GM19099 (cell line): ENCODE measurements around the gene ABHD11.

Experiments
- POLR2A ChIP-seq: IDR thresholded peaks from 3 replicates; pipeline ENCODE4 v1.6.1; 2011; ENCODE audit warnings: low read depth; ENCODE audit not compliant: insufficient read length; ENCODE audit errors: extremely low read depth

The ABHD11 gene

GRCh38 chr7:73738612-73739386 is at the start of gene ABHD11:
ABHD11 (minus strand) TSS chr7:73738802; CDS start chr7:73738770, 32 bp downstream.
- peak; percentile 73 for TF ChIP-seq POLR2A

- TF ChIP-seq POLR2A: no peak
These were observed 48.0 kb upstream of the ABHD11 start for GRCh38 chr7:73786588-73786987.

GRCh38 chr7:73779517-73779916 is 40.9 kb upstream of the ABHD11 start:
- no peak for TF ChIP-seq POLR2A

GRCh38 chr7:73778801-73779389 is 40.3 kb upstream of the ABHD11 start:
- no peak for TF ChIP-seq POLR2A

- no peak for TF ChIP-seq POLR2A
These were observed 36.3 kb upstream of the ABHD11 start for GRCh38 chr7:73774923-73775322.

GRCh38 chr7:73773700-73774517 is 35.3 kb upstream of the ABHD11 start:
- TF ChIP-seq POLR2A: no peak

GRCh38 chr7:73770860-73771670 is 32.5 kb upstream of the ABHD11 start:
- no peak for TF ChIP-seq POLR2A

GRCh38 chr7:73770002-73770859 is 31.6 kb upstream of the ABHD11 start, which contains the start of gene CLDN3:
CLDN3 (minus strand) TSS chr7:73770270; CDS start chr7:73770049, 221 bp downstream.
- no peak for TF ChIP-seq POLR2A

GRCh38 chr7:73769481-73770001 is 30.9 kb upstream of the ABHD11 start:
- TF ChIP-seq POLR2A: no peak

- no peak for TF ChIP-seq POLR2A
These were observed 30.3 kb upstream of the ABHD11 start for GRCh38 chr7:73768641-73769480.

- TF ChIP-seq POLR2A: no peak
These were observed 28.1 kb upstream of the ABHD11 start for GRCh38 chr7:73766556-73767229.

- no peak for TF ChIP-seq POLR2A
These were observed 24.0 kb upstream of the ABHD11 start for GRCh38 chr7:73762659-73762999.

- no peak for TF ChIP-seq POLR2A
These were observed 23.5 kb upstream of the ABHD11 start for GRCh38 chr7:73761854-73762658.
